ENCODE results near the gene GPA33.

GRCh38 chr1:167138703-167139102 lies 48.5 kb upstream of the GPA33 start:
- TF ChIP-seq RAD51 (IDR thresholded peaks at IDR 0.05) (no peak), PML (IDR thresholded peaks at IDR 0.05; ENCODE audit: low read length) (no peak), EGR1 (IDR thresholded peaks at IDR 0.05; ENCODE audit: borderline replicate concordance in 1 of 2, low read depth in 2 of 2, low read length in 2 of 2) (no peak), FOXK2 (IDR thresholded peaks at IDR 0.05) (no peak), POLR2AphosphoS5 (IDR thresholded peaks at IDR 0.05; ENCODE audit: low read length) (no peak), STAT1 (conservative IDR thresholded peaks at IDR 0.05) (no peak), LARP7 (IDR thresholded peaks at IDR 0.05) (no peak), ESRRA (IDR thresholded peaks at IDR 0.05; ENCODE audit: low read length) (no peak)
